ENCODE data around the gene POMGNT1. TPM values are rescaled to one million over a fixed set of nuclear protein-coding genes. Genes with fewer than 3 reads are reported as not detected.

The POMGNT1 gene
- total and polyA plus RNA-seq, 2 of the 13 experiments (the other 11 are each of a cell fraction or from before 2014, with no cell fraction given): 33.9 to 46.8 TPM

DNA sequence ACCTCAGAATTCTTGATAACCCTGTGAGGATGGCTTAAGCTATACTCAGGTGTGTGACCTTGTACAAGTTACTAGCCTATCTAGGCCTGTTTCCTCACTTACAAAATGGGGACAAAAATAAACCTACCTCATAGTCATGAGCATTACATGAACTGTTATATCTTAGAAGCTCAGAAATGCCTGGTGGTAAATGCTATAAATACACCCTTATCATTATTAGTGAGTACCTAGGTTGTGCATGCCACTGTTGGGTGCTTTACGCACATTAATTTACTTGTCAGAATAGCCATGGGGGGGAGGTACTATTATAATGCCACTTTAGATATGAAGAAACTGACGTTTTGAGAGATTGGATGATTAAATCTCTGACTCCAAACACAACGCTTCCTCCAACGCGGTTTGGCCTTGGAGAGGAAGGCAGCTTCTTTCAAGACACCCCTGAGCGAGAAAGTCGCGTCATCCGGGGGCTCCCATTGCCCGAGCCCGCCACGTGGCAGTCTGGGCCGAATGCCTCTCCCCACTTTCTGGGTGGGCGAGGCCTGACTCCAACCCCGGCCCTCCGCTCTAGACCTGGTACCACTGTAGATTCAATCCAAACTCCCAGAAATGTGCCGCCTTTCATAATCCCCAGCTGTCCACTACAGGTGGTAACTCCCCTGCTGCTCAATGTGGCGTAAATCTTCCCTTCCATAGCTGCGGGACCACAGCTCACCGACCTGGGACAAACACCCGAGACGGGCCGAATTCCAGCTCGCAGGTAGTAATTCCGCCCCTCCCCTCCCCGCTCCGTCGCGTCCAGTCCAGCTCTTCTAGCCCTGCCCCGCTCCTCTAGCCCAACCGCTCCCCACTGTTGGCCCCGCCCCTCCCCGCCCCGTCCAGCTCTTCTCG, 48.6 kb upstream of the POMGNT1 start (continued):
- 0 out of 2 replicates have a peak, but pooled peaks have one; percentile 22 for TF ChIP-seq ZNF317 (CRISPR knock-in tag; IDR thresholded peaks at IDR 0.05)
- TF ChIP-seq TGIF2 (CRISPR knock-in tag; IDR thresholded peaks at IDR 0.05): 0 out of 2 replicates have a peak, but pooled peaks have one; percentile 23
- TF ChIP-seq, protein P1, sequence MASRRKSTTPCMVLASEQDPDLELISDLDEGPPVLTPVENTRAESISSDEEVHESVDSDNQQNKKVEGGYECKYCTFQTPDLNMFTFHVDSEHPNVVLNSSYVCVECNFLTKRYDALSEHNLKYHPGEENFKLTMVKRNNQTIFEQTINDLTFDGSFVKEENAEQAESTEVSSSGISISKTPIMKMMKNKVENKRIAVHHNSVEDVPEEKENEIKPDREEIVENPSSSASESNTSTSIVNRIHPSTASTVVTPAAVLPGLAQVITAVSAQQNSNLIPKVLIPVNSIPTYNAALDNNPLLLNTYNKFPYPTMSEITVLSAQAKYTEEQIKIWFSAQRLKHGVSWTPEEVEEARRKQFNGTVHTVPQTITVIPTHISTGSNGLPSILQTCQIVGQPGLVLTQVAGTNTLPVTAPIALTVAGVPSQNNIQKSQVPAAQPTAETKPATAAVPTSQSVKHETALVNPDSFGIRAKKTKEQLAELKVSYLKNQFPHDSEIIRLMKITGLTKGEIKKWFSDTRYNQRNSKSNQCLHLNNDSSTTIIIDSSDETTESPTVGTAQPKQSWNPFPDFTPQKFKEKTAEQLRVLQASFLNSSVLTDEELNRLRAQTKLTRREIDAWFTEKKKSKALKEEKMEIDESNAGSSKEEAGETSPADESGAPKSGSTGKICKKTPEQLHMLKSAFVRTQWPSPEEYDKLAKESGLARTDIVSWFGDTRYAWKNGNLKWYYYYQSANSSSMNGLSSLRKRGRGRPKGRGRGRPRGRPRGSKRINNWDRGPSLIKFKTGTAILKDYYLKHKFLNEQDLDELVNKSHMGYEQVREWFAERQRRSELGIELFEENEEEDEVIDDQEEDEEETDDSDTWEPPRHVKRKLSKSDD (CRISPR knock-in tag; IDR thresholded peaks at IDR 0.05; ENCODE audit: low read depth): no peak
- TF ChIP-seq MEIS2 (CRISPR knock-in tag; IDR thresholded peaks at IDR 0.05): no peak
- TF ChIP-seq KDM5A (IDR thresholded peaks at IDR 0.05; ENCODE audit: borderline replicate concordance, low read length): no peak
- no peak for TF ChIP-seq ZNF124 (CRISPR knock-in tag; IDR thresholded peaks at IDR 0.05)
- TF ChIP-seq CEBPB (IDR thresholded peaks at IDR 0.05; ENCODE audit: borderline replicate concordance, low read depth, low read length): no peak
- no peak for TF ChIP-seq ERF (CRISPR knock-in tag; IDR thresholded peaks at IDR 0.05)
- no peak for TF ChIP-seq JARID2 (CRISPR knock-in tag; IDR thresholded peaks at IDR 0.05; ENCODE audit: insufficient replicate concordance)
- TF ChIP-seq MAZ (IDR thresholded peaks at IDR 0.05; ENCODE audit: borderline replicate concordance, low read depth, low read length): no peak
- peak; percentile 58 for TF ChIP-seq MAZ (CRISPR knock-in tag; IDR thresholded peaks at IDR 0.05; ENCODE audit: low read depth)
- no peak for TF ChIP-seq NR2C2 (CRISPR knock-in tag; IDR thresholded peaks at IDR 0.05; ENCODE audit: borderline replicate concordance)
- TF ChIP-seq ISL2 (CRISPR knock-in tag; IDR thresholded peaks at IDR 0.05): peak; percentile 10; the same call in 1 of the 2 replicates
- no peak for TF ChIP-seq ZNF329 (CRISPR knock-in tag; IDR thresholded peaks at IDR 0.05; ENCODE audit: low read depth)
- TF ChIP-seq, protein P2, sequence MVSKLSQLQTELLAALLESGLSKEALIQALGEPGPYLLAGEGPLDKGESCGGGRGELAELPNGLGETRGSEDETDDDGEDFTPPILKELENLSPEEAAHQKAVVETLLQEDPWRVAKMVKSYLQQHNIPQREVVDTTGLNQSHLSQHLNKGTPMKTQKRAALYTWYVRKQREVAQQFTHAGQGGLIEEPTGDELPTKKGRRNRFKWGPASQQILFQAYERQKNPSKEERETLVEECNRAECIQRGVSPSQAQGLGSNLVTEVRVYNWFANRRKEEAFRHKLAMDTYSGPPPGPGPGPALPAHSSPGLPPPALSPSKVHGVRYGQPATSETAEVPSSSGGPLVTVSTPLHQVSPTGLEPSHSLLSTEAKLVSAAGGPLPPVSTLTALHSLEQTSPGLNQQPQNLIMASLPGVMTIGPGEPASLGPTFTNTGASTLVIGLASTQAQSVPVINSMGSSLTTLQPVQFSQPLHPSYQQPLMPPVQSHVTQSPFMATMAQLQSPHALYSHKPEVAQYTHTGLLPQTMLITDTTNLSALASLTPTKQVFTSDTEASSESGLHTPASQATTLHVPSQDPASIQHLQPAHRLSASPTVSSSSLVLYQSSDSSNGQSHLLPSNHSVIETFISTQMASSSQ (IDR thresholded peaks at IDR 0.05; ENCODE audit: low read depth): no peak
- TF ChIP-seq, protein P2 (CRISPR knock-in tag; IDR thresholded peaks at IDR 0.05; ENCODE audit: borderline replicate concordance): no peak
- TF ChIP-seq, protein P3, sequence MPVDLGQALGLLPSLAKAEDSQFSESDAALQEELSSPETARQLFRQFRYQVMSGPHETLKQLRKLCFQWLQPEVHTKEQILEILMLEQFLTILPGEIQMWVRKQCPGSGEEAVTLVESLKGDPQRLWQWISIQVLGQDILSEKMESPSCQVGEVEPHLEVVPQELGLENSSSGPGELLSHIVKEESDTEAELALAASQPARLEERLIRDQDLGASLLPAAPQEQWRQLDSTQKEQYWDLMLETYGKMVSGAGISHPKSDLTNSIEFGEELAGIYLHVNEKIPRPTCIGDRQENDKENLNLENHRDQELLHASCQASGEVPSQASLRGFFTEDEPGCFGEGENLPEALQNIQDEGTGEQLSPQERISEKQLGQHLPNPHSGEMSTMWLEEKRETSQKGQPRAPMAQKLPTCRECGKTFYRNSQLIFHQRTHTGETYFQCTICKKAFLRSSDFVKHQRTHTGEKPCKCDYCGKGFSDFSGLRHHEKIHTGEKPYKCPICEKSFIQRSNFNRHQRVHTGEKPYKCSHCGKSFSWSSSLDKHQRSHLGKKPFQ (CRISPR knock-in tag; IDR thresholded peaks at IDR 0.05; ENCODE audit: insufficient replicate concordance): no peak
- TF ChIP-seq, protein P4, sequence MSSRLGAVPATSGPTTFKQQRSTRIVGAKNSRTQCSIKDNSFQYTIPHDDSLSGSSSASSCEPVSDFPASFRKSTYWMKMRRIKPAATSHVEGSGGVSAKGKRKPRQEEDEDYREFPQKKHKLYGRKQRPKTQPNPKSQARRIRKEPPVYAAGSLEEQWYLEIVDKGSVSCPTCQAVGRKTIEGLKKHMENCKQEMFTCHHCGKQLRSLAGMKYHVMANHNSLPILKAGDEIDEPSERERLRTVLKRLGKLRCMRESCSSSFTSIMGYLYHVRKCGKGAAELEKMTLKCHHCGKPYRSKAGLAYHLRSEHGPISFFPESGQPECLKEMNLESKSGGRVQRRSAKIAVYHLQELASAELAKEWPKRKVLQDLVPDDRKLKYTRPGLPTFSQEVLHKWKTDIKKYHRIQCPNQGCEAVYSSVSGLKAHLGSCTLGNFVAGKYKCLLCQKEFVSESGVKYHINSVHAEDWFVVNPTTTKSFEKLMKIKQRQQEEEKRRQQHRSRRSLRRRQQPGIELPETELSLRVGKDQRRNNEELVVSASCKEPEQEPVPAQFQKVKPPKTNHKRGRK (CRISPR knock-in tag; IDR thresholded peaks at IDR 0.05): no peak
- no peak for TF ChIP-seq NFIB (CRISPR knock-in tag; IDR thresholded peaks at IDR 0.05; ENCODE audit: borderline replicate concordance)

Measured in HepG2 (cell line).